RWPE1 (cell line): ENCODE data around the gene RAB35.

Experiments used
- CTCF ChIA-PET: fragments of 350-600 bp; sonication (Branson Sonifier 250); formaldehyde crosslinking; extraction: SDS; loops from one replicate; lab custom pipeline; 2021; lab: Yijun Ruan, JAX
- POLR2A ChIA-PET: fragments of 400-600 bp; formaldehyde crosslinking; extraction: SDS; loops from one replicate; lab custom pipeline; 2020; ENCODE audit warnings: antibody characterized with exemption; ENCODE audit not compliant: low non-redundant PET; lab: Yijun Ruan, JAX
- DNase-seq: peaks from one replicate; pipeline ENCODE4 v3.0.0; 2012; ENCODE audit warnings: low spot score
- H3K27ac ChIP-seq: fragments of 450-650 bp; 2 replicates; pipeline ENCODE4 v1.5.1; 2017
- TF ChIP-seq, protein P1 (sequence below): fragments of 450-650 bp; conservative IDR thresholded peaks from 2 replicates; pipeline ENCODE4 v1.5.1; 2017; ENCODE audit warnings: low read depth, mild to moderate bottlenecking

RAB35 gene

DNA sequence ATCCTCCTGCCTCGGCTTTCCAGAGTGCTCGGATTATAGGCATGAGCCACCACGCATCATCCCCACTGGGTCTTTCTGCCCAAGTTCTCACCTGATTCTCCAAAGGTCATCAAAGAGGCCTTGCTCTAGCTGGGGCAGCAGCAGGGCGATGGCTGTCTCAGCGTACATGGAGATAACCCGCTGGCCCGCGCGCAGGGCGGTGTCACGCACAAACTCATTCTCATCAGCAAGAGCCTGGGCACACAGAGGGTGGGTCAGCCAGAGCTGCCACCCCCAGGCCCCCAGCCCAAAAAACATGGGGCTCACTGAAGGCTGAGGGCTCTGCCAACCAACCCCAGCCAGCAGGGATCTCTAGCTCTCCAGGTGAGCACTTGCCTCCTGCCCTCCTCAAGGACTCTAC, 27.7 kb upstream of the RAB35 start:
- H3K27ac ChIP-seq = no peak overlapping the region
- CTCF ChIA-PET = no interaction called here
- no peak for DNase-seq
- POLR2A ChIA-PET = no interaction called here
- TF ChIP-seq, protein P1, sequence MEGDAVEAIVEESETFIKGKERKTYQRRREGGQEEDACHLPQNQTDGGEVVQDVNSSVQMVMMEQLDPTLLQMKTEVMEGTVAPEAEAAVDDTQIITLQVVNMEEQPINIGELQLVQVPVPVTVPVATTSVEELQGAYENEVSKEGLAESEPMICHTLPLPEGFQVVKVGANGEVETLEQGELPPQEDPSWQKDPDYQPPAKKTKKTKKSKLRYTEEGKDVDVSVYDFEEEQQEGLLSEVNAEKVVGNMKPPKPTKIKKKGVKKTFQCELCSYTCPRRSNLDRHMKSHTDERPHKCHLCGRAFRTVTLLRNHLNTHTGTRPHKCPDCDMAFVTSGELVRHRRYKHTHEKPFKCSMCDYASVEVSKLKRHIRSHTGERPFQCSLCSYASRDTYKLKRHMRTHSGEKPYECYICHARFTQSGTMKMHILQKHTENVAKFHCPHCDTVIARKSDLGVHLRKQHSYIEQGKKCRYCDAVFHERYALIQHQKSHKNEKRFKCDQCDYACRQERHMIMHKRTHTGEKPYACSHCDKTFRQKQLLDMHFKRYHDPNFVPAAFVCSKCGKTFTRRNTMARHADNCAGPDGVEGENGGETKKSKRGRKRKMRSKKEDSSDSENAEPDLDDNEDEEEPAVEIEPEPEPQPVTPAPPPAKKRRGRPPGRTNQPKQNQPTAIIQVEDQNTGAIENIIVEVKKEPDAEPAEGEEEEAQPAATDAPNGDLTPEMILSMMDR = no peak

- no peak overlapping the region; the same call in 1 of the 2 replicates for H3K27ac ChIP-seq
- CTCF ChIA-PET = no interaction called here
- POLR2A ChIA-PET = no interaction called here
- no peak for DNase-seq
- TF ChIP-seq, protein P1 = no peak
Observed at GRCh38 chr12:120142231-120142877, 25.8 kb upstream of the RAB35 start.

GRCh38 chr12:120141336-120141735, 24.8 kb upstream of the RAB35 start:
- H3K27ac ChIP-seq = no peak overlapping the region
- TF ChIP-seq, protein P1 = no peak
- CTCF ChIA-PET = no interaction called here
- POLR2A ChIA-PET = no interaction called here
- no peak for DNase-seq

DNA sequence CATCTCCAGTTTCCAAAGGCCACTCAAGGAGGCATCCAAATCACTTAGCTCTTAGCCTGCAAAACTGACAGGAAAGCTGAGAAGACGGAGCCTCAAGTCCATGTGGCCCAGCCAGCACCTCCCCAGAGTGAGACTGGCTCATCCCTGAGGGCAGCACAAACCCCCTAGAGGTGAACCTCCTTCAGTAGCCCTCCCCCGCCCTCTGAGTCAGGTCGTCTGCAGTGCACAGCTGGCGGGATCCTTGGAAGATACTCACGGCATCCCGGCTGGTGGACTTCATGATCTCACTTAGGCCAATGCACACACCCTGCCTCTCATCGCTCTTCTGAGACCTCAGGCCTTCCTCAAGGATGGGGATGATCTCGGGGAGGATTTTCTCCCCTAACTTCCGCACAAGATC, 24.1 kb upstream of the RAB35 start:
- DNase-seq = no peak
- ChIA-PET POLR2A (no interaction called here), CTCF (no interaction called here)
- TF ChIP-seq, protein P1 = no peak
- no peak overlapping the region for H3K27ac ChIP-seq

- DNase-seq = no peak
- POLR2A ChIA-PET = no interaction called here
- TF ChIP-seq, protein P1 = no peak
- CTCF ChIA-PET = no interaction called here
- H3K27ac ChIP-seq = no peak overlapping the region
Observed at GRCh38 chr12:120139958-120140357, 23.4 kb upstream of the RAB35 start.

DNA sequence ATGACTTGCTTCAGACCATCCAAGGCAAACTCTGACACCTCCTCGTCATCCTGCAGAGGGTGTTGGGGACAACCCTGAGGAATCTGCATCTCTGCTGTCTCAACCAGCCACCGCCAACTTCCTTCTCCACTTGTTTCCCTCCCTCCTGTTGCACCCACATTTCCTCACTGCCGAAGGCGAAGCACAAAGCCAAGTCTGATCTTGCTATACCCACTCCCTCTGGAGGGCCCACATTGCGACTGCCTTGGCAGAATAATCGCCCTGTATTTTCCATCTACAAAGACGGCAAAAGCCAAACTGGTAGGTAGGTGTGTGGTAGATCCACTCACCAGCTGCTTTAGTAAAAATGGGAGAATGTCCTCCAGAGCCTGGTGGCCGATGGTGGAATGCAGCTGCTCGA, 21.8 kb upstream of the RAB35 start:
- no peak for DNase-seq
- ChIA-PET CTCF (no interaction called here), POLR2A (no interaction called here)
- H3K27ac ChIP-seq = no peak overlapping the region
- TF ChIP-seq, protein P1 = no peak
